Gastrocnemius medialis (tissue), 4 donors: Measurements from ENCODE around the gene TBL1Y. TPM values are rescaled to one million over a fixed set of nuclear protein-coding genes. Genes with fewer than 3 reads are reported as not detected.

Experiments used
- ATAC-seq, 2 donors: fragments of 150-250 bp; one replicate each; pipeline ENCODE4 v1.9.1; 2016
- DNase-seq, 2 donors: peaks; one replicate each; pipeline ENCODE4 v3.0.0-alpha.2; 2019
- H3K27ac ChIP-seq, 4 donors: fragments of 200-600 bp; sonication (generic); 1 replicate in 1 of 4; 2 replicates in 3 of 4; pipeline ENCODE4 v1.5.1; 2016 to 2018; ENCODE audit warnings: mild to moderate bottlenecking in 2 of 4, moderate library complexity in 1 of 4
- H3K27me3 ChIP-seq, 3 donors: fragments of 200-600 bp; sonication (generic) in 2 of 3; 1 replicate in 1 of 3; 2 replicates in 2 of 3; pipeline versions ENCODE4 v1.5.1 to v1.6.0; 2016 to 2019; ENCODE audit warnings: mild to moderate bottlenecking in 1 of 3, moderate library complexity in 1 of 3
- H3K36me3 ChIP-seq, 2 donors: fragments of 200-600 bp; sonication (generic) in 1 of 2; one replicate each; pipeline ENCODE4 v1.5.1; 2017 to 2018
- H3K4me1 ChIP-seq, 2 donors: fragments of 200-600 bp; sonication (generic) in 1 of 2; one replicate each; pipeline ENCODE4 v1.5.1; 2016 to 2017; ENCODE audit warnings: mild to moderate bottlenecking in 2 of 2
- H3K4me3 ChIP-seq, 4 donors: fragments of 200-600 bp; sonication (generic) in 3 of 4; 1 replicate in 1 of 4; 2 replicates in 3 of 4; pipeline ENCODE4 v1.5.1; 2016 to 2019; ENCODE audit warnings: mild to moderate bottlenecking in 2 of 4
- H3K9me3 ChIP-seq, 3 donors: fragments of 200-600 bp; sonication (generic) in 2 of 3; 1 replicate in 1 of 3; 2 replicates in 2 of 3; pipeline ENCODE4 v1.5.1; 2016 to 2019
- POLR2A ChIP-seq, 2 donors: fragments of 450-650 bp; IDR thresholded peaks; one replicate each; pipeline ENCODE4 v1.6.1; 2017; ENCODE audit warnings: antibody characterized with exemption in 2 of 2, mild to moderate bottlenecking in 2 of 2, moderate library complexity in 2 of 2
- in situ Hi-C, 4 donors: fragments of 200-750 bp; cut with MboI; loops; one replicate each; pipeline versions ENCODE4 v1.15.0 to v1.8.0; 2017; ENCODE audit warnings: low sequenced_read_pairs in 4 of 4
- intact Hi-C: fragments of 100-400 bp; cut with DNase I; formaldehyde crosslinking; loops from one replicate; pipeline ENCODE4 v1.15.1; 2023; ENCODE audit warnings: low total_unique reads
- total RNA-seq, 4 donors: library from RNA; depleted of rRNA; stranded (reverse); fragments of >200 nt; gene quantifications; one replicate each; pipeline versions ENCODE4 v1.1.0 to v1.2.3, GENCODE V29; 2016
- TF ChIP-seq, protein P1 (sequence below), 5 experiments: fragments of 450-650 bp in 3 of 5; fragments of 200-600 bp in 2 of 5; sonication (generic) in 2 of 5; IDR thresholded peaks in 4 of 5; conservative IDR thresholded peaks in 1 of 5; 1 replicate in 4 of 5; 2 replicates in 1 of 5; pipeline ENCODE4 v1.5.1; 2016 to 2019; ENCODE audit warnings: antibody characterized with exemption in 5 of 5, mild to moderate bottlenecking in 3 of 5, moderate library complexity in 3 of 5

TBL1Y gene
- total RNA-seq, 4 donors from 2014 or later = 1.1 to 8.8 TPM; not detected in 2

DNA sequence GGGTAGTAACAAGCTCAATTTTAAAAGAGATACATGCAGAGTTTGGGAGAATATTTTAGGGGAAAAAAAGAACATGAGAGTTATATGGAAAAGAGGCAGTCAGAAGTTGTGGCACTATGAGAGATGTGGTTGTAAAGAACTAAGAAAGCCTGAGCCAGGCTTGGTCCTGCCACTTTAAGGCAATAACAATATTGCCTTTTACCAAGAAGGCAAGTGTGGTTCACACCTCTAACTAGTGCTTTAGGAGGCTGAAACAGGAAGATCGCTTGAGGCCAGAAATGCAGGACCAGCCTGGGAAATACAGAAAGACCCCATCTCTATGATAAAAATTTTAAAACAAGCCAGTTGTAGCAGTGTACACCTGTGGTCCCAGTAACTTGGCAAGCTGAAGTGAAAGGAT lies 192.2 kb downstream of the TBL1Y start:
- Histone ChIP-seq H3K4me1 (no peaks in the 10 kb centered on the region), H3K4me3 (no peak overlapping the region), H3K36me3 (no peaks in the 10 kb centered on the region), H3K9me3 (no peaks in the 10 kb centered on the region), H3K27me3 (no peaks in the 10 kb centered on the region), H3K27ac (no peak overlapping the region)
- DNase-seq (no peak), ATAC-seq (no peak)
- intact Hi-C loops (no loop called here), in situ Hi-C loops (no loop called here)
- no peak for TF ChIP-seq POLR2A (IDR thresholded peaks at IDR 0.05)

DNA sequence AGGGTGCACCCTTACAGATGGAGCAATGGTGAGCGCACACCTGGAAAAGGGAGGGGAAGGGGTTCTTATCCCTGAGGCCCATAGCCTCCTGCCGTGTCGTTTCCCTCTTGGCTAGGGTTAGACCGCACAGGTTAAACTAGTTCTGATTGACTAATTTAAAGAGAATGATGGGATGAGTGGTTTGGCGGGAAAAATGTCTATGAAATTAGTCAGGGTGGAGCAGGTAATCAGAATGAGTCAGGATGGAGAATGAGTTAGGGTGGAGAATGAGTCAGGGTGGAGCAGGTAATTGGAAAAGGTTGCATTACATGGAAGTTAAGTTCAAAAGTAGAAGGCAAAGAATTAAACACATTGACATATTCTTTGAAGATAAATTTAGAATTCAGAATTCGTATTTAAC lies 196.7 kb downstream of the TBL1Y start:
- in situ Hi-C loops = no loop called here
- intact Hi-C loops = no loop called here
- TF ChIP-seq, protein P1, sequence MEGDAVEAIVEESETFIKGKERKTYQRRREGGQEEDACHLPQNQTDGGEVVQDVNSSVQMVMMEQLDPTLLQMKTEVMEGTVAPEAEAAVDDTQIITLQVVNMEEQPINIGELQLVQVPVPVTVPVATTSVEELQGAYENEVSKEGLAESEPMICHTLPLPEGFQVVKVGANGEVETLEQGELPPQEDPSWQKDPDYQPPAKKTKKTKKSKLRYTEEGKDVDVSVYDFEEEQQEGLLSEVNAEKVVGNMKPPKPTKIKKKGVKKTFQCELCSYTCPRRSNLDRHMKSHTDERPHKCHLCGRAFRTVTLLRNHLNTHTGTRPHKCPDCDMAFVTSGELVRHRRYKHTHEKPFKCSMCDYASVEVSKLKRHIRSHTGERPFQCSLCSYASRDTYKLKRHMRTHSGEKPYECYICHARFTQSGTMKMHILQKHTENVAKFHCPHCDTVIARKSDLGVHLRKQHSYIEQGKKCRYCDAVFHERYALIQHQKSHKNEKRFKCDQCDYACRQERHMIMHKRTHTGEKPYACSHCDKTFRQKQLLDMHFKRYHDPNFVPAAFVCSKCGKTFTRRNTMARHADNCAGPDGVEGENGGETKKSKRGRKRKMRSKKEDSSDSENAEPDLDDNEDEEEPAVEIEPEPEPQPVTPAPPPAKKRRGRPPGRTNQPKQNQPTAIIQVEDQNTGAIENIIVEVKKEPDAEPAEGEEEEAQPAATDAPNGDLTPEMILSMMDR (IDR thresholded peaks at IDR 0.05 in 4 of 5, conservative IDR thresholded peaks at IDR 0.05 in 1 of 5) = no peak
- TF ChIP-seq POLR2A (IDR thresholded peaks at IDR 0.05) = no peak

DNA sequence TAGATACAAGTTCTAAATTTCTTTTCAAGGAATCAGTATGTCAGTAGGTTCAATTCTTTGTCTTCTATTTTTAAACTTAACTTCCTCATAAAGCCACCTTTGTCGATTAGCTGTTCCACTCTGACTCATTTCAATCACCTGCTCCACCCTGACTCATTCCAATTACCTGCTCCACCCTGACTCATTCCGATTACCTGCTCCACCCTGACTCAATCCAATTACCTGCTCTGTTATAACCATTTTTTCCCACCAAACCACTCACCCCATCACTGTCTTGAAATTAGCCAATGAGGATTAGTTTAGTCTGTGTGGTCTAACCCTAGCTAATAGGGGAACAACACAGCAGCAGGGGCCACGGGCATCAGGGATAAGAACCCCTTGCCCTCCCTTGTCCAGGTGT lies 199.6 kb downstream of the TBL1Y start:
- no peaks in the 10 kb centered on the region for H3K36me3 ChIP-seq
- in situ Hi-C loops (no loop called here), intact Hi-C loops (no loop called here)
- no peaks in the 10 kb centered on the region for H3K9me3 ChIP-seq
- TF ChIP-seq, protein P1 (IDR thresholded peaks at IDR 0.05 in 4 of 5, conservative IDR thresholded peaks at IDR 0.05 in 1 of 5) = no peak
- TF ChIP-seq POLR2A (IDR thresholded peaks at IDR 0.05) = no peak
- no peaks in the 10 kb centered on the region for H3K27me3 ChIP-seq
- H3K27ac ChIP-seq = no peak overlapping the region
- H3K4me1 ChIP-seq = no peaks in the 10 kb centered on the region
- DNase-seq (no peak), ATAC-seq (no peak)
- no peak overlapping the region for H3K4me3 ChIP-seq

More for the DNA sequence above, 196.7 kb downstream of the TBL1Y start:
- Histone ChIP-seq H3K4me3 (no peak overlapping the region), H3K9me3 (no peaks in the 10 kb centered on the region), H3K27ac (no peak overlapping the region), H3K27me3 (no peaks in the 10 kb centered on the region), H3K4me1 (no peaks in the 10 kb centered on the region), H3K36me3 (no peaks in the 10 kb centered on the region)
- DNase-seq (no peak), ATAC-seq (no peak)

DNA sequence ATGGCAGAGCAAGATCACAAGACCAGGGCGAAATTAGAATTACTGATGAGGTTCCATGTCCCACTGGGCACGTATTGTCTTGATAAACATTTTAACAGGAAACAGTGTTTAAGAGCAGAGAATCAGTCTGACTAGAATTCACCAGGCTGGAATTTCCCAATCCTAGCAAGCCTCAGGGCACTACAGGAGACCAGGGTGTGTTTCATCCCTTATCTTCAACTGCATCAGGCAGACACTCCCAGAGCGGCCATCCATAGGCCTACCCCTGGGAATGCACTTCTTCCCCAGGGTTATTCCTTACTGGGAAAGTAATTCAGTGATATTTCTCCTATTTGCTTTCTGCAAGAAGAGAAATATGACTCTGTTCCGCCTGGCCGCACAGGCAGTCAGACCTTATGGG lies 205.4 kb downstream of the TBL1Y start:
- Histone ChIP-seq H3K36me3 (no peaks in the 10 kb centered on the region), H3K4me3 (no peak overlapping the region), H3K9me3 (no peaks in the 10 kb centered on the region), H3K27me3 (no peaks in the 10 kb centered on the region), H3K27ac (no peak overlapping the region), H3K4me1 (no peaks in the 10 kb centered on the region)
- in situ Hi-C loops (no loop called here), intact Hi-C loops (no loop called here)
- TF ChIP-seq, protein P1 (IDR thresholded peaks at IDR 0.05 in 4 of 5, conservative IDR thresholded peaks at IDR 0.05 in 1 of 5) = no peak
- no peak for TF ChIP-seq POLR2A (IDR thresholded peaks at IDR 0.05)
- ATAC-seq (no peak), DNase-seq (no peak)

DNA sequence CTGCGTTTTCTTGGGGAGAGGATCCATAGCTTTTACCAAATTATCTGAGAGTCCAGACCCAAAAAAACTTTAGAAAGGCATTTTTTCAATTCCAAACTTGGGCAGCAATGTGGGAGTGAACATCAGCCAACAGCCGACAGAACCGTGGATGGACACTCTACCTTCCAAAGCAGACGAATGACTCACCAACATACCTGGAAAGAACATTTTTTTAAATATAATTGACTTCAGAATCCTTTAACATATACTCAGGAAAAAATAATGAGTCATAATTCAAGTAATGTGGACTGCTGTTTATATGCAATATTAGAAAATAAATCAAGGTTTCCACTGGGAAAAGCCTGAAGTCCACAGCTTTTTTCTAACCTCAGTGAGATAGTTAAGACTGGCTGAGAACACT lies 211.7 kb downstream of the TBL1Y start:
- DNase-seq = no peak
- Histone ChIP-seq H3K36me3 (no peaks in the 10 kb centered on the region), H3K4me1 (no peaks in the 10 kb centered on the region), H3K9me3 (no peaks in the 10 kb centered on the region), H3K27me3 (no peaks in the 10 kb centered on the region), H3K27ac (no peak overlapping the region), H3K4me3 (no peak overlapping the region)
- in situ Hi-C loops = no loop called here
- intact Hi-C loops = no loop called here
- no peak for TF ChIP-seq POLR2A (IDR thresholded peaks at IDR 0.05)
- TF ChIP-seq, protein P1 (IDR thresholded peaks at IDR 0.05 in 4 of 5, conservative IDR thresholded peaks at IDR 0.05 in 1 of 5) = no peak
- ATAC-seq = no peak
